Measurements from ENCODE around the gene ZNF280C. TPM values are rescaled to one million over a fixed set of nuclear protein-coding genes. Genes with fewer than 3 reads are reported as not detected.

ZNF280C gene
- total and polyA plus RNA-seq, 2 experiments from 2014 or later: 3.2 to 7.3 TPM

GRCh38 chrX:130296743-130297142 is 28.0 kb upstream of the ZNF280C start:
- Histone ChIP-seq H3K36me3 (replicated peaks; ENCODE audit: insufficient read depth, low read depth) (no peaks in the 10 kb centered on the region), H3K4me1 (ENCODE audit: insufficient read depth) (peaks cover 3% of the 10 kb centered on the region), H3K4me3 (no peak overlapping the region), H2AFZ (no peak overlapping the region), H3K9me3 (ENCODE audit: low read depth) (peaks cover 3% of the 10 kb centered on the region), H3K27ac (peak overlapping the region; percentile 18), H3K79me2 (no peaks in the 10 kb centered on the region), H3K27me3 (no peaks in the 10 kb centered on the region), H3K9me2 (replicated peaks; ENCODE audit: insufficient read depth) (no peaks in the 10 kb centered on the region), H4K20me1 (ENCODE audit: insufficient read depth, poor library complexity, severe bottlenecking) (no peaks in the 10 kb centered on the region), H3K4me2 (peak overlapping the region; percentile 25)
- TF ChIP-seq EZH2phosphoT487 (IDR thresholded peaks at IDR 0.05; ENCODE audit: low read depth, severe bottlenecking, unreplicated experiment): no peak
- no peak for DNase-seq (ENCODE audit: low spot score)
- WGBS (ENCODE audit: low lambda C conversion rate, missing lambda C conversion rate): 44% methylated on average over 2 of the region's 2 CpGs

DNA sequence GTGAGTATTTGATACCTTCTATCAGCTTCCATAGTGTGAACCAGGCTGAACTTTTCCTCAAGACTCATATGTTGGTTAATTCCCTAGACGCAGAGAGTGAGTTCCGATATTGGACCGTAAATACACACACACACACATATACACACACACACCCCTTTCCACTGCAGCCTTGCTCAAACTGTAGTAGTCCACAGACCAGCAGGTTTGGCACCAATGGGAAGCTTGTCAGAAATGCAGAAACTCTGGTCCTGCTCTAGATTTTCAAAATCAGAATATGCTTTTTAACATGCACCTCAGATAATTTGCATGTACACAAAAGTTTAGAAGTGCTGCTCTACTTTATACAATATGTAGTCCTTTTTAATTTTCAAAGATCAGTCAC is 27.6 kb upstream of the ZNF280C start:
- 77% methylated on average over 3 of the region's 3 CpGs for WGBS (ENCODE audit: low lambda C conversion rate, missing lambda C conversion rate)
- Histone ChIP-seq H3K27ac (no peak overlapping the region), H4K20me1 (ENCODE audit: insufficient read depth, poor library complexity, severe bottlenecking) (no peaks in the 10 kb centered on the region), H3K27me3 (no peaks in the 10 kb centered on the region), H3K4me1 (ENCODE audit: insufficient read depth) (peaks cover 3% of the 10 kb centered on the region), H3K79me2 (no peaks in the 10 kb centered on the region), H2AFZ (no peak overlapping the region), H3K9me2 (replicated peaks; ENCODE audit: insufficient read depth) (no peaks in the 10 kb centered on the region), H3K36me3 (replicated peaks; ENCODE audit: insufficient read depth, low read depth) (no peaks in the 10 kb centered on the region), H3K4me3 (no peak overlapping the region), H3K9me3 (ENCODE audit: low read depth) (peaks cover 2% of the 10 kb centered on the region), H3K4me2 (peak overlapping the region; percentile 25)
- no peak for DNase-seq (ENCODE audit: low spot score)
- TF ChIP-seq EZH2 (IDR thresholded peaks at IDR 0.05; ENCODE audit: borderline replicate concordance) (no peak), EZH2phosphoT487 (IDR thresholded peaks at IDR 0.05; ENCODE audit: low read depth, severe bottlenecking, unreplicated experiment) (no peak)
- TF ChIP-seq, protein P1, sequence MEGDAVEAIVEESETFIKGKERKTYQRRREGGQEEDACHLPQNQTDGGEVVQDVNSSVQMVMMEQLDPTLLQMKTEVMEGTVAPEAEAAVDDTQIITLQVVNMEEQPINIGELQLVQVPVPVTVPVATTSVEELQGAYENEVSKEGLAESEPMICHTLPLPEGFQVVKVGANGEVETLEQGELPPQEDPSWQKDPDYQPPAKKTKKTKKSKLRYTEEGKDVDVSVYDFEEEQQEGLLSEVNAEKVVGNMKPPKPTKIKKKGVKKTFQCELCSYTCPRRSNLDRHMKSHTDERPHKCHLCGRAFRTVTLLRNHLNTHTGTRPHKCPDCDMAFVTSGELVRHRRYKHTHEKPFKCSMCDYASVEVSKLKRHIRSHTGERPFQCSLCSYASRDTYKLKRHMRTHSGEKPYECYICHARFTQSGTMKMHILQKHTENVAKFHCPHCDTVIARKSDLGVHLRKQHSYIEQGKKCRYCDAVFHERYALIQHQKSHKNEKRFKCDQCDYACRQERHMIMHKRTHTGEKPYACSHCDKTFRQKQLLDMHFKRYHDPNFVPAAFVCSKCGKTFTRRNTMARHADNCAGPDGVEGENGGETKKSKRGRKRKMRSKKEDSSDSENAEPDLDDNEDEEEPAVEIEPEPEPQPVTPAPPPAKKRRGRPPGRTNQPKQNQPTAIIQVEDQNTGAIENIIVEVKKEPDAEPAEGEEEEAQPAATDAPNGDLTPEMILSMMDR (IDR thresholded peaks at IDR 0.05; ENCODE audit: poor library complexity): no peak

GRCh38 chrX:130295519-130296296 is 27.0 kb upstream of the ZNF280C start:
- Histone ChIP-seq H3K9me3 (ENCODE audit: low read depth) (no peaks in the 10 kb centered on the region), H3K79me2 (no peaks in the 10 kb centered on the region), H3K27me3 (no peaks in the 10 kb centered on the region), H4K20me1 (ENCODE audit: insufficient read depth, poor library complexity, severe bottlenecking) (no peaks in the 10 kb centered on the region), H3K4me1 (ENCODE audit: insufficient read depth) (peaks cover 3% of the 10 kb centered on the region), H3K4me2 (no peak overlapping the region), H3K4me3 (no peak overlapping the region), H3K9me2 (replicated peaks; ENCODE audit: insufficient read depth) (no peaks in the 10 kb centered on the region), H3K36me3 (replicated peaks; ENCODE audit: insufficient read depth, low read depth) (no peaks in the 10 kb centered on the region), H3K27ac (peak overlapping the region; percentile 16), H2AFZ (no peak overlapping the region)
- TF ChIP-seq, protein P1 (IDR thresholded peaks at IDR 0.05; ENCODE audit: poor library complexity): no peak
- no peak for TF ChIP-seq EZH2phosphoT487 (IDR thresholded peaks at IDR 0.05; ENCODE audit: low read depth, severe bottlenecking, unreplicated experiment)
- no peak for TF ChIP-seq EZH2 (IDR thresholded peaks at IDR 0.05; ENCODE audit: borderline replicate concordance)
- no peak for DNase-seq (ENCODE audit: low spot score)
- 57% methylated on average over 5 of the region's 5 CpGs for WGBS (ENCODE audit: low lambda C conversion rate, missing lambda C conversion rate)

DNA sequence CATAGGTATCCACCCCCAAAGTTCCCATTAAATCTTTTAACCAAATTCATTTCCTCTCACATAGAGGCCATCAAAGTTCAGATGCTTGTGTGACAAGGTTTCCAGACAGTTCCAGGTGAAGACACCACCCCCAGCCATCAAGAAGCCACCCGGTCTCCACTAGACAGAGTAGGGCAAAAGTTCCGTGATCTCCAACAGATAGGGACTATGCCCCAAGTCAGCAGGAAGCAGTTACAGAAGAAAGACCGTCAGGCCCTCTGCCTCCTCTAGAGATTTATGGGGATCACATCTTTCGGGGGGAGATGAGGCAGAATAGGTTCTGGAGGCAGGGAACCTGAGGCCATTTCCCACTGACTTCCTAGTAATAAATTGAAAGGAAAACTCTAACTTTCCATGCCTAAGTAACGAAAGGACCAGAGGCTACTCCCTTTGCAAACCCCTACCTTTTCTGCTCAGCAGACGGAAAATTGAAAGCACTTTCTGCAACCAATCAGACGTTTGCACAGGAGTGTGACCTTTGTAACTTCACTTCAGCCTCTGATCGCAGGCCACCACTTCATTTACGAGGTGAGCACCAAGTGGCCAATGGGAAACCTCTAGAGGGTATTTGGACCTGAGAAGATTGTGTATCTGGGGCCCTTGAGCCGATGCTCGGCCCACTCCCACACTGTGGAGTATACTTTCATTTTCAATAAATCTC is 18.5 kb upstream of the ZNF280C start:
- H4K20me1 ChIP-seq (ENCODE audit: insufficient read depth, poor library complexity, severe bottlenecking): no peaks in the 10 kb centered on the region
- 66% methylated on average over 11 of the region's 11 CpGs for WGBS (ENCODE audit: low lambda C conversion rate, missing lambda C conversion rate)
- no peak overlapping the region for H3K27ac ChIP-seq
- no peak for DNase-seq (ENCODE audit: low spot score)
- H3K9me3 ChIP-seq (ENCODE audit: low read depth): no peaks in the 10 kb centered on the region
- no peaks in the 10 kb centered on the region for H3K9me2 ChIP-seq (replicated peaks; ENCODE audit: insufficient read depth)
- H2AFZ ChIP-seq: no peak overlapping the region
- H3K4me1 ChIP-seq (ENCODE audit: insufficient read depth): no peaks in the 10 kb centered on the region
- no peaks in the 10 kb centered on the region for H3K36me3 ChIP-seq (replicated peaks; ENCODE audit: insufficient read depth, low read depth)
- TF ChIP-seq EZH2phosphoT487 (IDR thresholded peaks at IDR 0.05; ENCODE audit: low read depth, severe bottlenecking, unreplicated experiment): no peak
- TF ChIP-seq EZH2 (IDR thresholded peaks at IDR 0.05; ENCODE audit: borderline replicate concordance): no peak
- TF ChIP-seq, protein P1 (IDR thresholded peaks at IDR 0.05; ENCODE audit: poor library complexity): no peak
- no peaks in the 10 kb centered on the region for H3K27me3 ChIP-seq
- no peak overlapping the region for H3K4me3 ChIP-seq
- H3K4me2 ChIP-seq: peak overlapping the region; percentile 8
- H3K79me2 ChIP-seq: no peaks in the 10 kb centered on the region
